CMK (cell line): ENCODE measurements around the gene C1QTNF7.

Experiments used
- DNase-seq: peaks from one replicate; pipeline ENCODE4 v3.0.0-alpha.2; 2010; ENCODE audit warnings: low read depth

The C1QTNF7 gene

GRCh38 chr4:15458616-15459015 lies 30.8 kb downstream of the C1QTNF7 start:
- DNase-seq, result no peak

- no peak for DNase-seq
These were observed 31.9 kb downstream of the C1QTNF7 start for GRCh38 chr4:15459706-15460105.

- no peak for DNase-seq
These were observed 38.8 kb downstream of the C1QTNF7 start for GRCh38 chr4:15466596-15466995.

GRCh38 chr4:15469402-15470127 lies 41.7 kb downstream of the C1QTNF7 start, which contains the start of gene CC2D2A:
CC2D2A (plus strand) TSS chr4:15469882; CDS start chr4:15475933, 6,051 bp downstream.
- DNase-seq, result no peak

- DNase-seq, result no peak
These were observed 42.3 kb downstream of the C1QTNF7 start for GRCh38 chr4:15470128-15470475.

GRCh38 chr4:15476396-15476795 lies 48.6 kb downstream of the C1QTNF7 start:
- no peak for DNase-seq

GRCh38 chr4:15478724-15479088 lies 50.9 kb downstream of the C1QTNF7 start:
- DNase-seq, result no peak

- DNase-seq, result no peak
These were observed 51.5 kb downstream of the C1QTNF7 start for GRCh38 chr4:15479089-15479912.

GRCh38 chr4:15479913-15480185 lies 52.0 kb downstream of the C1QTNF7 start:
- no peak for DNase-seq

GRCh38 chr4:15481961-15482745 lies 54.3 kb downstream of the C1QTNF7 start:
- no peak for DNase-seq

- no peak for DNase-seq
These were observed 55.0 kb downstream of the C1QTNF7 start for GRCh38 chr4:15482842-15483241.

- DNase-seq, result no peak
These were observed 60.3 kb downstream of the C1QTNF7 start for GRCh38 chr4:15488136-15488535.

- no peak for DNase-seq
These were observed 61.0 kb downstream of the C1QTNF7 start for GRCh38 chr4:15488658-15489470.

GRCh38 chr4:15489551-15489950 lies 61.7 kb downstream of the C1QTNF7 start:
- DNase-seq, result no peak

- no peak for DNase-seq
These were observed 65.6 kb downstream of the C1QTNF7 start for GRCh38 chr4:15493411-15493810.

GRCh38 chr4:15495621-15496020 lies 67.8 kb downstream of the C1QTNF7 start:
- no peak for DNase-seq
